Adipocyte (in vitro differentiated cells): ENCODE data around the gene SHE.

Source experiments
- DNase-seq: peaks from one replicate; pipeline ENCODE4 v3.0.0-alpha.2; 2015; ENCODE audit warnings: low read depth
- H3K27me3 ChIP-seq: replicated peaks from 2 replicates; pipeline ENCODE4 v1.7.0; 2013; ENCODE audit warnings: mild to moderate bottlenecking, low read length, moderate library complexity; ENCODE audit not compliant: control insufficient read depth, insufficient read depth
- H3K36me3 ChIP-seq: 2 replicates; pipeline ENCODE4 v1.7.0; 2013; ENCODE audit warnings: low read length, mild to moderate bottlenecking, moderate library complexity; ENCODE audit not compliant: control insufficient read depth, insufficient read depth, severe bottlenecking
- H3K4me1 ChIP-seq: 2 replicates; pipeline ENCODE4 v1.7.0; 2013; ENCODE audit warnings: mild to moderate bottlenecking, low read length, moderate library complexity; ENCODE audit not compliant: control insufficient read depth, insufficient read depth
- H3K4me3 ChIP-seq: 2 replicates; pipeline ENCODE4 v1.7.0; 2013; ENCODE audit warnings: mild to moderate bottlenecking, low read length, moderate library complexity
- H3K9ac ChIP-seq: 2 replicates; pipeline ENCODE4 v1.7.0; 2013; ENCODE audit warnings: mild to moderate bottlenecking, low read length, moderate library complexity
- H3K9me3 ChIP-seq: 2 replicates; pipeline ENCODE4 v1.7.0; 2013; ENCODE audit warnings: mild to moderate bottlenecking, low read length, moderate library complexity; ENCODE audit not compliant: control insufficient read depth

SHE gene

DNA sequence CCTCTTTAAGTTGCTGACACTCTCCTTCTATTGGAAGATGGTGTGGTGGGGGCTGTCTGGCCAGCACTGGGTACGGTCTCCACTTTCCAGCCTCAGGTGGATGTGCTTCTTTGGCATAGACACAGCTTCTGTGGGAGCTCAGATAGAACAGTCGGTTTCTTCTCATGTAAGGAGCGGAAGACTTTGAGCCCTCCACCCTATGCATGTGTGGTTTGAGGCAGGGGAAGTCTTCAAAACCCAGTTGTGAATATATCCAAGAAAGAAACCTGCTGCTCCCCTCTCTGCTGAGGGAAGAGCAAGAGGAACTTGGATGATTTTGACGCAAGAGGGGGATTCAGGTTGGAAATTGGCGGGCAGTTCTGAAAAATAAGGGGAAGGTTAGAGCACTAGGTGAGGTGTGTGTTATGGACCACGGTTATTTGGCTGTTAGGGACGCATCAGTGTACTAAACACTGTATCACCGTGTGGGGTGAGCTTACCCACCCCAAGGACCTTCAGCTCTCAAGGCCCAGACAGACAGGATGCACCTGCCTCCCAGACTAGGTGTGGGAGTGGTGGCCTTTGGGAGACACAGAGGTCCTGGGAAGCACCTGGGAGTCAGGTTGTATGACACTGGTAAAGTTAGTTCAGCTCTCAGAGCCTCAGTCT lies 60.8 kb downstream of the SHE start:
- Histone ChIP-seq H3K36me3 (peaks cover 18% of the 10 kb centered on the region), H3K4me1 (peaks cover 27% of the 10 kb centered on the region), H3K9me3 (no peaks in the 10 kb centered on the region), H3K27me3 (no peaks in the 10 kb centered on the region), H3K9ac (no peak overlapping the region), H3K4me3 (no peak overlapping the region)
- no peak for DNase-seq

DNA sequence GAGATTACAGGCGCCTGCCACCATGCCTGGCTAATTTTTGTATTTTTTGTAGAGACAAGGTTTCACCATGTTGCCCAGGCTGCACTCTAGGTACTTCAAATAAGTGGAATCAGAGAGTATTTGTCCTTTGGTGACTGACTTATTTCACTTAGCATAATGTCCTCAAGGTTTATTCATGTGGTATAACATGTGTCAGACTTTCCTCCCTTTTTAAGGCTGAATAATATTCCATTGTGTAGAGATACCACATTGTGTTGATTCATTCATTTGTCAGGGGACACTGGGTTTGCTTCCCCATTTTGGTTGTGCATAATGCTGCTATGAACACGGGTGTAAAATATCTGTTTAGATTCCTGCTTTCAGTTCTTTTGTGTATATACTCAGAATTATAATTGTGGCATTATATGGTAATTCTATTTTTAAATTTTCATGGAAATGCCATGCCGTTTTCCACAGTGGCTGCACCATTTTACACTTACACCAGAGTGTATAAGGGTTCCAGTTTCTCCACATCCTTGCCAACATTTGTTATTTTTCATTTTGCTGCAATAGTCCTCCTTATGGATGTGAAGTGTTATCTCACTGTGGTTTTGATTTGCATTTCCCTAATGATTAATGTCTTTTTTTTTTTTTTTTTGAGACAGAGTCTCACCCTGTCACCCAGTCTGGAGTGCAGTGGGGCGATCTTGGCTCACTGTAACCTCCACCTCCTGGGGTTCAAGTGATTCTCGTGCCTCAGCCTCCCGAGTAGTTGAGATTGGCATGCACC lies 62.0 kb downstream of the SHE start:
- H3K9ac ChIP-seq: no peak overlapping the region
- DNase-seq: no peak
- H3K9me3 ChIP-seq: no peaks in the 10 kb centered on the region
- no peaks in the 10 kb centered on the region for H3K27me3 ChIP-seq
- peaks cover 29% of the 10 kb centered on the region for H3K36me3 ChIP-seq
- no peak overlapping the region for H3K4me3 ChIP-seq
- peaks cover 25% of the 10 kb centered on the region for H3K4me1 ChIP-seq

DNA sequence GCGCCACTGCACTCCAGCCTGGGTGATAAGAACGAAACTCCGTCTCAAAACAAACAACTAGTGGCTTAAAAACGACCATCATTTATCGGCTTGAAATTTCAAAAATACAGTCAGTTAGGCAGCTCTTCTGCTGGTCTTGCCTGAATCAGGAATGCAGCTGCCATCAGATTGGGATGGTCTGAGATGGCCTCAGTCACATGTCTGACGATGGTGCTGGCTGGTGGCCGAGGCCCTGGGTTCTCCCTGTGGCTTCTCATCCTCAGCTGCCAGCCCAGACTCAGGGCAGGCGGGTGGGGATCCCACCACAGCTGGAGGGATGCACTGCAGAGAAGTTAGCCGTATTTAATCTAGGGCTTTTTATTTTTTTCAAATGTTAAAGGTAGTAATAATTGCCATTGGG lies 65.8 kb downstream of the SHE start:
- Histone ChIP-seq H3K27me3 (no peaks in the 10 kb centered on the region), H3K36me3 (peaks cover 30% of the 10 kb centered on the region), H3K4me1 (peaks cover 46% of the 10 kb centered on the region), H3K9me3 (no peaks in the 10 kb centered on the region), H3K9ac (no peak overlapping the region), H3K4me3 (no peak overlapping the region)
- no peak for DNase-seq

- no peak overlapping the region for H3K4me3 ChIP-seq
- no peaks in the 10 kb centered on the region for H3K27me3 ChIP-seq
- H3K9ac ChIP-seq: no peak overlapping the region
- H3K9me3 ChIP-seq: no peaks in the 10 kb centered on the region
- peaks cover 23% of the 10 kb centered on the region for H3K36me3 ChIP-seq
- DNase-seq: no peak
- peaks cover 51% of the 10 kb centered on the region for H3K4me1 ChIP-seq
Observed at GRCh38 chr1:154435599-154436200, 66.5 kb downstream of the SHE start.

DNA sequence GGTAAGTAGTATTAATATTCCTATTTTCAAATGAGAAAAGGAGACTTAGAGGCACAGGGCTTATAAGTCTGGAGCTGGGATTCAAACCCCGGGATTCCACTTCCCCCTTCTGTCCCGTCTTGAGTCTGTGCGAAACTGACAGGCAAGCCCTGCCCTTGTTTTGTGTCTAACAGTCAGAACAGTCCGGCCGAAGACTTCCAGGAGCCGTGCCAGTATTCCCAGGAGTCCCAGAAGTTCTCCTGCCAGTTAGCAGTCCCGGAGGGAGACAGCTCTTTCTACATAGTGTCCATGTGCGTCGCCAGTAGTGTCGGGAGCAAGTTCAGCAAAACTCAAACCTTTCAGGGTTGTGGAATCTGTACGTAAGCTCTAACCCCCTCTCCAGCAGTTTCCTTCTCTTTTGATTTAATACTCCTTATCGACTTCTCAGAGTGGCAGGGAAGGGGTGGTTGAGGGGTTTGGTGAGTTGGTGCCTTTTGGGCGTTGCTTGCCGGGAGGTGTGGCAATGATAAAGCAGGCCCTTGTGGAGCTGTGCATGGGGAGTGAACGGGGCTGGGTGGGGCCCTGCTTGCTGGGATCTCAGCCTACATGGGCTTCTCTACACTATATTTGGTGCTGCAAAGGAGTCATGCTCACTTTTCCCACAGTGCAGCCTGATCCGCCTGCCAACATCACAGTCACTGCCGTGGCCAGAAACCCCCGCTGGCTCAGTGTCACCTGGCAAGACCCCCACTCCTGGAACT lies 67.7 kb downstream of the SHE start:
- DNase-seq: no peak
- H3K36me3 ChIP-seq: peaks cover 26% of the 10 kb centered on the region
- H3K9me3 ChIP-seq: no peaks in the 10 kb centered on the region
- H3K4me1 ChIP-seq: peaks cover 44% of the 10 kb centered on the region
- peak overlapping the region; percentile 72 for H3K9ac ChIP-seq
- peak overlapping the region; percentile 59 for H3K4me3 ChIP-seq
- no peaks in the 10 kb centered on the region for H3K27me3 ChIP-seq

GRCh38 chr1:154433161-154433764 lies 68.9 kb downstream of the SHE start:
- no peak overlapping the region for H3K4me3 ChIP-seq
- no peak for DNase-seq
- H3K9ac ChIP-seq: peak overlapping the region; percentile 24

GRCh38 chr1:154431586-154432373 lies 70.4 kb downstream of the SHE start:
- peak overlapping the region; percentile 35 for H3K9ac ChIP-seq
- peaks cover 57% of the 10 kb centered on the region for H3K4me1 ChIP-seq
- H3K4me3 ChIP-seq: no peak overlapping the region
- H3K27me3 ChIP-seq: no peaks in the 10 kb centered on the region
- no peaks in the 10 kb centered on the region for H3K9me3 ChIP-seq
- peaks cover 19% of the 10 kb centered on the region for H3K36me3 ChIP-seq
- DNase-seq: peak; percentile 61

More at GRCh38 chr1:154433161-154433764, 68.9 kb downstream of the SHE start:
- Histone ChIP-seq H3K4me1 (peaks cover 47% of the 10 kb centered on the region), H3K27me3 (no peaks in the 10 kb centered on the region), H3K9me3 (no peaks in the 10 kb centered on the region), H3K36me3 (peaks cover 23% of the 10 kb centered on the region)

DNA sequence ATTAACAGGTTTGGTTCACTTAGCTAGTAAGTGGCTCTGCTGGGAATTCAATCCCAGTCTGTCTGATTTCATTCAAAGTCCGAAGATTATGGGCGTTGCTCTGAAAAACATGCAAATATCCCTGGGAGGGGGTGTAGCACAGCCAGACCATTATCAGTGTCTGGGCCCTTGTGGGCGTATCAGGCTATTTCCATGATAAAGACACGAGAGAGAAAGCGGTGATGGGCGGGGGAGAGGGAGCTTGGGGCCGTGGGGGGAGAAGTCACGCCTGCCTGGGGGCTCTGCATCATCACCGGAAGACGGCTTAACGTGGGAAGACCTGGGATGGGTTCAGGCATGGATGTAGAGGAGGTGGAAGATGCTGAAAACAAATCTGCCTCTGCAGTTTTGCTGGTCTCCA lies 71.3 kb downstream of the SHE start:
- Histone ChIP-seq H3K27me3 (no peaks in the 10 kb centered on the region), H3K9ac (no peak overlapping the region), H3K4me3 (no peak overlapping the region), H3K9me3 (no peaks in the 10 kb centered on the region), H3K36me3 (peaks cover 12% of the 10 kb centered on the region), H3K4me1 (peaks cover 57% of the 10 kb centered on the region)
- DNase-seq: no peak

- Histone ChIP-seq H3K36me3 (peaks cover 4% of the 10 kb centered on the region), H3K9ac (no peak overlapping the region), H3K27me3 (no peaks in the 10 kb centered on the region), H3K4me1 (peaks cover 52% of the 10 kb centered on the region), H3K9me3 (no peaks in the 10 kb centered on the region), H3K4me3 (no peak overlapping the region)
- DNase-seq: no peak
Observed at GRCh38 chr1:154429841-154430611, 72.2 kb downstream of the SHE start.
